KMS-11 (cell line): ENCODE data around the gene HBEGF.
"Not testable (repeated sequence)": the region's sequence is repeated elsewhere in the genome, so short reads cannot be mapped to it uniquely, and the experiment has no call there.

Source experiments
- H2AFZ ChIP-seq: fragments of 200-600 bp; sonication (generic); 2 replicates; pipeline ENCODE4 v1.6.1; 2016; ENCODE audit warnings: antibody characterized with exemption, mixed run types, low read depth
- H3K27ac ChIP-seq: fragments of 200-600 bp; sonication (generic); 2 replicates; pipeline ENCODE4 v1.6.1; 2016; ENCODE audit warnings: mild to moderate bottlenecking, mixed run types
- H3K27me3 ChIP-seq: fragments of 200-600 bp; sonication (generic); 2 replicates; pipeline ENCODE4 v1.6.1; 2017; ENCODE audit warnings: mild to moderate bottlenecking, low read depth, mixed run types, moderate library complexity; ENCODE audit not compliant: insufficient read depth
- H3K36me3 ChIP-seq: fragments of 200-600 bp; sonication (generic); 2 replicates; pipeline ENCODE4 v1.6.1; 2017; ENCODE audit warnings: mild to moderate bottlenecking, mixed run types; ENCODE audit not compliant: insufficient read depth
- H3K4me1 ChIP-seq: fragments of 200-600 bp; sonication (generic); 2 replicates; pipeline ENCODE4 v1.6.1; 2016; ENCODE audit warnings: mild to moderate bottlenecking, low read depth, mixed run types; ENCODE audit not compliant: poor library complexity, severe bottlenecking
- H3K4me2 ChIP-seq: fragments of 200-600 bp; sonication (generic); 2 replicates; pipeline ENCODE4 v1.7.0; 2016; ENCODE audit warnings: mild to moderate bottlenecking, mixed run types
- H3K4me3 ChIP-seq: fragments of 200-600 bp; sonication (generic); IDR thresholded peaks from 2 replicates; pipeline ENCODE4 v1.6.1; 2017; ENCODE audit warnings: low read depth, low read length, mixed read lengths; ENCODE audit not compliant: insufficient read depth
- H3K79me2 ChIP-seq: fragments of 200-600 bp; sonication (generic); 2 replicates; pipeline ENCODE4 v1.6.1; 2016; ENCODE audit warnings: low read depth, mixed run types; ENCODE audit not compliant: insufficient read depth
- H3K9ac ChIP-seq: fragments of 200-600 bp; sonication (generic); 2 replicates; pipeline ENCODE4 v1.6.1; 2016; ENCODE audit warnings: mild to moderate bottlenecking, mixed run types
- H4K20me1 ChIP-seq: fragments of 200-600 bp; sonication (generic); 2 replicates; pipeline ENCODE4 v1.6.1; 2016; ENCODE audit warnings: mild to moderate bottlenecking, mixed run types; ENCODE audit not compliant: insufficient read depth
- CTCF ChIP-seq: fragments of 200-600 bp; sonication (generic); conservative IDR thresholded peaks from 2 replicates; pipeline ENCODE4 v1.6.1; 2017; ENCODE audit warnings: low read depth, mild to moderate bottlenecking, antibody characterized with exemption, low read length, moderate library complexity, mixed read lengths

Gene HBEGF

GRCh38 chr5:140347360-140347759, 957 bp upstream of the HBEGF start:
- H3K9ac ChIP-seq: no peak overlapping the region
- H3K79me2 ChIP-seq: no peaks in the 10 kb centered on the region
- no peak overlapping the region for H3K27ac ChIP-seq
- H3K4me3 ChIP-seq: no peak overlapping the region
- no peak for TF ChIP-seq CTCF
- peak overlapping the region; percentile 88; the same call in 1 of the 2 replicates for H3K4me2 ChIP-seq
- H2AFZ ChIP-seq: peak overlapping the region; percentile 50; the same call in 1 of the 2 replicates
- H3K4me1 ChIP-seq: peaks cover 14% of the 10 kb centered on the region
- no peaks in the 10 kb centered on the region for H4K20me1 ChIP-seq
- no peaks in the 10 kb centered on the region for H3K36me3 ChIP-seq
- peaks cover 9% of the 10 kb centered on the region; the same call in 1 of the 2 replicates for H3K27me3 ChIP-seq

DNA sequence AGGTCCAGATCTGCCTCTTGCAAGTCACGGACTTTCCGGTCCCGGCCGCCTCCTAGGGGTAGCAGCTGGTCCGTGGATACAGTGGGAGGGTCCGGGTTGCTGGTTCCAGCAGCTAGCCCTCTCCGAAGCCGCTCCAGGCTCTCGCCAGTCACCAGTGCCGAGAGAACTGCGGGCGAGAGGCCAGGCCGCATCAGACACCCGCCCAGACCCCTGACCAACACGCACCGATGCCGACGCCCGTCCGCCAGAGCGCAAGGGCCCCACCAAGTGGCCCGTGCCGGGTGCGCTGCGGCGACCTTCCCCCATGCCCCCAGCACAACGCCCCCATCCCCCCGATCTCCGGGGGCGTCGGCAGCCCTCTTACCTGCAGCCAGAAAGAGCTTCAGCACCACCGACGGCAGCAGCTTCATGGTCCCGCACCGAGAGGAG, 470 bp downstream of the HBEGF start:
- peaks cover 9% of the 10 kb centered on the region for H3K4me1 ChIP-seq
- H3K27ac ChIP-seq: no peak overlapping the region
- H2AFZ ChIP-seq: peak overlapping the region; percentile 50; the same call in 1 of the 2 replicates
- no peaks in the 10 kb centered on the region for H3K79me2 ChIP-seq
- no peak for TF ChIP-seq CTCF
- H4K20me1 ChIP-seq: no peaks in the 10 kb centered on the region
- no peak overlapping the region for H3K4me3 ChIP-seq
- no peak overlapping the region for H3K9ac ChIP-seq
- H3K4me2 ChIP-seq: peak overlapping the region; percentile 88
- no peaks in the 10 kb centered on the region for H3K36me3 ChIP-seq
- peaks cover 9% of the 10 kb centered on the region; the same call in 1 of the 2 replicates for H3K27me3 ChIP-seq

GRCh38 chr5:140344683-140345423, 1.6 kb downstream of the HBEGF start:
- H3K4me2 ChIP-seq: no peak overlapping the region
- H3K4me3 ChIP-seq: no peak overlapping the region
- no peak overlapping the region for H3K27ac ChIP-seq
- H4K20me1 ChIP-seq: no peaks in the 10 kb centered on the region
- TF ChIP-seq CTCF: no peak
- H3K9ac ChIP-seq: no peak overlapping the region
- H3K27me3 ChIP-seq: peaks cover 9% of the 10 kb centered on the region; the same call in 1 of the 2 replicates
- peaks cover 9% of the 10 kb centered on the region for H3K4me1 ChIP-seq
- no peak overlapping the region for H2AFZ ChIP-seq
- H3K36me3 ChIP-seq: no peaks in the 10 kb centered on the region
- no peaks in the 10 kb centered on the region for H3K79me2 ChIP-seq

- not testable (repeated sequence) for H3K27ac ChIP-seq, H4K20me1 ChIP-seq, H3K4me3 ChIP-seq, H3K4me1 ChIP-seq, H3K27me3 ChIP-seq, H2AFZ ChIP-seq, H3K36me3 ChIP-seq, H3K9ac ChIP-seq, H3K4me2 ChIP-seq, H3K79me2 ChIP-seq
These were observed 2.6 kb downstream of the HBEGF start for GRCh38 chr5:140343849-140344248.

GRCh38 chr5:140342896-140343295, 3.5 kb downstream of the HBEGF start:
- H3K4me1 ChIP-seq: peaks cover 9% of the 10 kb centered on the region
- H4K20me1 ChIP-seq: no peaks in the 10 kb centered on the region
- no peak overlapping the region for H3K4me2 ChIP-seq
- H3K79me2 ChIP-seq: no peaks in the 10 kb centered on the region
- H3K27ac ChIP-seq: no peak overlapping the region
- peaks cover 9% of the 10 kb centered on the region; the same call in 1 of the 2 replicates for H3K27me3 ChIP-seq
- no peaks in the 10 kb centered on the region for H3K36me3 ChIP-seq
- no peak for TF ChIP-seq CTCF
- no peak overlapping the region for H2AFZ ChIP-seq
- H3K4me3 ChIP-seq: no peak overlapping the region
- no peak overlapping the region for H3K9ac ChIP-seq
